ENCODE results near the gene ORC4.

DNA sequence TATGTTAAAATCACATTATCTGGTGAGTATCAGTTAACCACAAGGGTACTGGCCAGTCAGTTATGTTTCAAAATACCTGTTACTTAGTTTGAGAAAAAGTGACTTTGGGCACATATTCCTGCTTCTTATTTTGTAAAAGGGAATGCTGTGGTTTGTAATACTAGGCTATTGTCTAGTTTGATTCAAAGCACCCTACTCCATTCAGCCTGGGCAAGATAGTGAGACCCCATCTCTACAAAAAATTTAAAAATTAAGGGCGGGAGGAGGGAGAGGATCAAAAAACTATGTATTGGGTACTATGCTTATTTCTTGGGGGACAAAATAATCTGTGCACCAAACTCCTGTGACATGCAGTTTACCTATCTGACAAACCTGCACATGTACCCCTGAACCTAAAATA lies 19.2 kb upstream of the ORC4 start:
- TF ChIP-seq POLR2A (IDR thresholded peaks at IDR 0.05; ENCODE audit: low read length) (no peak), GATA1 (IDR thresholded peaks at IDR 0.05; ENCODE audit: low read depth, low read length) (no peak)
